ENCODE results near the gene MS4A2.
A peak's percentile ranks its signal among the peaks of the same experiment; 100 is the strongest.
"Not testable (repeated sequence)": the region's sequence is repeated elsewhere in the genome, so short reads cannot be mapped to it uniquely, and the experiment has no call there.

MS4A2 gene

DNA sequence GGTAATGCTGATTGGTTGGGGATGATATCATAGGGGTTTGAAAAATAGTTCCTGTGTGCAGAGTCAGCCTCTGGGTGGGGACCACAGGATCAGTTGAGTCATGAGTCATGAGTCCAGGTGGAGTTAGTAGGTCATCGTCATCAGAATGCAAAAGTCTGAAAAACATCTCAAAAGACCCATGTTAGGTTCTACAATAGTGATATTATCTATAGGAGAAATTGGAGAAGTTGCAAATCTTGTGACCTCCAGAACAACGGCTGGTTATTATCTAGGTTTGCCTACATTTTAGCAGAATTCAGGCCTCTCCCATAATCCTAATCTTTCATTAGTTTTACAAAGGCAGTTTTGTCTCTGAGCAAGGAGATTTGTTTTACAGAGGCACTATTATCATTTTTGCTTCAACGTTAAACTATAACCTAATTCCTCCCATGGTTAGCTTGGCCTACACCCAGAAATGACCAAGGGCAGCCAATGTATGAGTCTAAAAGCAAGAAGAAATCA lies 38.9 kb downstream of the MS4A2 start:
- Histone ChIP-seq H3K4me1 (ENCODE audit: control insufficient read depth, insufficient read depth, low read length) (no peaks in the 10 kb centered on the region), H3K9me3 (ENCODE audit: control insufficient read depth, low read length) (no peaks in the 10 kb centered on the region), H3K27me3 (replicated peaks; ENCODE audit: control insufficient read depth, insufficient read depth, low read length) (no peaks in the 10 kb centered on the region), H3K36me3 (ENCODE audit: control insufficient read depth, insufficient read depth, low read length, severe bottlenecking) (no peaks in the 10 kb centered on the region), H3K9ac (ENCODE audit: low read length) (no peak overlapping the region), H3K4me3 (ENCODE audit: low read length) (no peak overlapping the region)
- no peak for DNase-seq (ENCODE audit: low read depth)

DNA sequence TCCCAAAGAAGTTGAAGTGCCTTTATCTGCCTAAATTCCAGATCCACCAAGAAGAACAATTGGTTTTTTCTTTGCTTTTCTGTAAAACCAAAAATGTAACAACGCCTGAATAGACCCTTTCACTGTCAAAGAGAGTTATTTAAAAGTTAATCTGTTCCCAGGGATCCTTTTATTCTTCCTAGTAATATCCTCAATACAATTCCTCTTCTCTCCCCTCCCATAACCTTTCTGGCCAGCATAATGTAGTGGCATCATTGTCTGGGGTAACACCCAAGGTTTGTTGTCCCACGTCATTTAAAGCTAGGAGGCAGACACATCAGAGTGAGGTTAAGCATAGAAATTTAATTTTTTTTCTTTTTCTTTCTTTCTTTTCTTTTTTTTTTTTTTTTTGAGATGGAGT lies 39.9 kb downstream of the MS4A2 start:
- Histone ChIP-seq H3K36me3 (ENCODE audit: control insufficient read depth, insufficient read depth, low read length, severe bottlenecking) (no peaks in the 10 kb centered on the region), H3K9me3 (ENCODE audit: control insufficient read depth, low read length) (no peaks in the 10 kb centered on the region), H3K9ac (ENCODE audit: low read length) (no peak overlapping the region), H3K4me3 (ENCODE audit: low read length) (no peak overlapping the region), H3K4me1 (ENCODE audit: control insufficient read depth, insufficient read depth, low read length) (no peaks in the 10 kb centered on the region), H3K27me3 (replicated peaks; ENCODE audit: control insufficient read depth, insufficient read depth, low read length) (no peaks in the 10 kb centered on the region)
- DNase-seq (ENCODE audit: low read depth) = no peak

DNA sequence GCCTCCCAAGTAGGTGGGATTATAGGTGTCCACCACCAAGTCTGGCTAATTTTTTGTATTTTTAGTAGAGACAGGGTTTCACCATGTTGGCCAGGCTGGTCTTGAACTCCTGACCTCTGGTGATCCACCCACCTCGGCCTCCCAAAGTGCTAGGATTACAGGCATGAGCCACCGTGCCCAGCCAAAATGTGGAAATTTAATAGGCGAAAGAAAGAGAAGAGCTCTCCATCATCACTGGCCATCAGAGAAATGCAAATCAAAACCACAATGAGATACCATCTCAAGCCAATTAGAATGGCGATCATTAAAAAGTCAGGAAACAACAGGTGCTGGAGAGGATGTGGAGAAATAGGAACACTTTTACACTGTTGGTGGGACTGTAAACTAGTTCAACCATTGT lies 40.4 kb downstream of the MS4A2 start:
- not testable (repeated sequence) for H3K4me3 ChIP-seq (ENCODE audit: low read length); H3K27me3 ChIP-seq (replicated peaks; ENCODE audit: control insufficient read depth, insufficient read depth, low read length); DNase-seq (ENCODE audit: low read depth); H3K9me3 ChIP-seq (ENCODE audit: control insufficient read depth, low read length); H3K4me1 ChIP-seq (ENCODE audit: control insufficient read depth, insufficient read depth, low read length); H3K9ac ChIP-seq (ENCODE audit: low read length); H3K36me3 ChIP-seq (ENCODE audit: control insufficient read depth, insufficient read depth, low read length, severe bottlenecking)

DNA sequence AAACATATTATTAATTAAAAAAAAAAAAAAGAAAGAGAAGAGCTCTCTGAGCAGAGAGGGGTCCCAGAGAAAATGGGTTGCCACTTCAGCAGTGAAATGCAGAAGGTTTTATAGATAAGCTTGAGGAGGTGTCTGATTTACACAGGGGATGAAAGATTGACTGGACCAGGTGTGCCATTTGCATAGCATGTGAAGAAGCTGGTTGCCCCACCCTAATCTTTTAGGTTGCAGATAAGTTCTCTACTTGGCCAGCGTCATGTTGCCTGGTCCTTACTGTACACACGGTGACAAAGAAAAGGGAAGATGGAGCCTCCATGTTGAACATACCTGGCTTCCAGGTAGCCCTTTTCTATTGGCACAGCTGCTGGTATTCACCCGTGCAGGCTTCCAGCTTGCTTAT lies 41.4 kb downstream of the MS4A2 start:
- DNase-seq (ENCODE audit: low read depth) = no peak
- no peak overlapping the region for H3K4me3 ChIP-seq (ENCODE audit: low read length)
- H3K9me3 ChIP-seq (ENCODE audit: control insufficient read depth, low read length) = no peaks in the 10 kb centered on the region
- no peaks in the 10 kb centered on the region for H3K36me3 ChIP-seq (ENCODE audit: control insufficient read depth, insufficient read depth, low read length, severe bottlenecking)
- H3K9ac ChIP-seq (ENCODE audit: low read length) = no peak overlapping the region
- H3K4me1 ChIP-seq (ENCODE audit: control insufficient read depth, insufficient read depth, low read length) = no peaks in the 10 kb centered on the region
- H3K27me3 ChIP-seq (replicated peaks; ENCODE audit: control insufficient read depth, insufficient read depth, low read length) = no peaks in the 10 kb centered on the region

DNA sequence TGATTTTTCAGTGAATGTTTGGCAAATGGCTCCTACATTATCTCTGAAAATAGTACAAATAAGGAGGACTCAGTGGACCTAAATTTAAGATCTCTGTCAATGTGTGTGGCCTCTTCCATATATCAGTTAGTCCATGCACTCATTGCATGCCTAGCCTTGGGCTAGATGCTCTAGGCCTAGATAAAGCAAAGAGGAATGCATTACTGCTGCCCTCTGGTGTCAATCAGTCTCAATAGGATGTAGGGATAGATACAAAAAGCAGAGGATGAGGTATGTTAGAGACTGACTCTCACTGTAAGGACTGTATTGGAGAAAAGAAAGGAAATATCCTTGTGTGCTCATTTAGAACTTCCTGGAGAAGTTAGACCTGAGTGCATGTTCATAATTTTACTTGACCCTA lies 42.0 kb downstream of the MS4A2 start:
- Histone ChIP-seq H3K9me3 (ENCODE audit: control insufficient read depth, low read length) (no peaks in the 10 kb centered on the region), H3K9ac (ENCODE audit: low read length) (no peak overlapping the region), H3K27me3 (replicated peaks; ENCODE audit: control insufficient read depth, insufficient read depth, low read length) (no peaks in the 10 kb centered on the region), H3K4me1 (ENCODE audit: control insufficient read depth, insufficient read depth, low read length) (no peaks in the 10 kb centered on the region), H3K4me3 (ENCODE audit: low read length) (no peak overlapping the region), H3K36me3 (ENCODE audit: control insufficient read depth, insufficient read depth, low read length, severe bottlenecking) (no peaks in the 10 kb centered on the region)
- DNase-seq (ENCODE audit: low read depth) = peak; percentile 1

DNA sequence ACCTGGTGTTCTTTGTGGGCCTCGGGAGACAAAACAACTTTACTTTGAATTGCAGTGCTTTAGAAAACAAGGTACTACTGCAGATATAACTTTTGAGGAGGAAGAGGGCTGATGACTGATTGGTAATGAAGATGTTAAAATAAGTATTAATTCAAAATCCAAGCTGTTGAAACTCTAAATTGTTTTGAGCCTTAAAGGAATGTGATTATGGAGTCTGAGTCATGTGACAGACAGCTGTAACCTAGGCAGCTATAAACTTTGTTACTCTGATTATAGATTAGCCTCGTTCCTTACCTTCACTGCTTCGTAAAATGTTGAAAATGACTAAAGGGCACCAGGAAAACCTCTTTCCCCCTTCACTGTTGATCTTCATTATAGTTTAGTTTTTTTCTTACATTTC lies 43.4 kb downstream of the MS4A2 start:
- Histone ChIP-seq H3K4me3 (ENCODE audit: low read length) (no peak overlapping the region), H3K9me3 (ENCODE audit: control insufficient read depth, low read length) (peaks cover 4% of the 10 kb centered on the region), H3K27me3 (replicated peaks; ENCODE audit: control insufficient read depth, insufficient read depth, low read length) (no peaks in the 10 kb centered on the region), H3K4me1 (ENCODE audit: control insufficient read depth, insufficient read depth, low read length) (no peaks in the 10 kb centered on the region), H3K36me3 (ENCODE audit: control insufficient read depth, insufficient read depth, low read length, severe bottlenecking) (no peaks in the 10 kb centered on the region), H3K9ac (ENCODE audit: low read length) (no peak overlapping the region)
- DNase-seq (ENCODE audit: low read depth) = no peak

DNA sequence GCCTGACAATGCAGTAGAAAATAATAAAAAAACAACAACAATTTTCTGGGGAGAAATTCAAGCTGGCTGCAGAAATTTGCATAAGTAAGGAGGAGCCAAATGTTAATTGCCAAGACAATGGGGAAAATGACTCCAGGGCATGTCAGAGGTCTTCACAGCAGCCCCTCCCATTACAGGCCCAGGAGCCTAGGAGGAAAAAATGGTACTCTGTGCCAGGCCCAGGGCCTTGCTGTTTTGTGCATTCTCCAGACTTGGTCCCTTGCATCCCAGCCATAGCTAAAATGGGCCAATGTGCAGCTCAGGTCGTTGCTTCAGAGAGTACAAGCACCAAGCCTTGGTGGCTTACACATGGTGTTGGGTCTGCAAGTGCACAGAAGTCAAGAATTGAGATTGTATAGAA lies 45.5 kb downstream of the MS4A2 start:
- Histone ChIP-seq H3K9me3 (ENCODE audit: control insufficient read depth, low read length) (peaks cover 10% of the 10 kb centered on the region), H3K36me3 (ENCODE audit: control insufficient read depth, insufficient read depth, low read length, severe bottlenecking) (no peaks in the 10 kb centered on the region), H3K9ac (ENCODE audit: low read length) (no peak overlapping the region), H3K27me3 (replicated peaks; ENCODE audit: control insufficient read depth, insufficient read depth, low read length) (no peaks in the 10 kb centered on the region), H3K4me3 (ENCODE audit: low read length) (no peak overlapping the region), H3K4me1 (ENCODE audit: control insufficient read depth, insufficient read depth, low read length) (no peaks in the 10 kb centered on the region)
- DNase-seq (ENCODE audit: low read depth) = no peak

DNA sequence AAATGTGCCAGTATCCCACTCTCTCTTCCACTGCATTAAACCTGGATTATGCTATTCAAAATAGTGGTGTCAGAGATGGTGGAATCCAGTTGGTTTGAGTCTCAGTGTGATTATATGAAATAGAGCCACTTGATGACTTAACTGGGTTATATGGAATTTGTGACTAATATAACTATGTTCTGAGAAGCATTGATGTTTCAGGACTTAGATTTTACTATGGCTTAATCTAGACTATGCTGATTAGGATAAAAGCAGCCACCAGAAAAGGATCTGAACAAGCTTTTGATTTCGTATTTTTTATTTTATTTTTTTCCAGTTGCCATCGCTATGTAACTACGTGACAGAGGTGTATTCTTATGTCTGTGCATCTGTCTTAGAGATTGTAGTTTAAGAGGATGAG lies 55.3 kb downstream of the MS4A2 start:
- no peak overlapping the region for H3K4me3 ChIP-seq (ENCODE audit: low read length)
- no peaks in the 10 kb centered on the region for H3K36me3 ChIP-seq (ENCODE audit: control insufficient read depth, insufficient read depth, low read length, severe bottlenecking)
- no peaks in the 10 kb centered on the region for H3K27me3 ChIP-seq (replicated peaks; ENCODE audit: control insufficient read depth, insufficient read depth, low read length)
- H3K9ac ChIP-seq (ENCODE audit: low read length) = no peak overlapping the region
- H3K4me1 ChIP-seq (ENCODE audit: control insufficient read depth, insufficient read depth, low read length) = no peaks in the 10 kb centered on the region
- DNase-seq (ENCODE audit: low read depth) = no peak
- no peaks in the 10 kb centered on the region for H3K9me3 ChIP-seq (ENCODE audit: control insufficient read depth, low read length)

DNA sequence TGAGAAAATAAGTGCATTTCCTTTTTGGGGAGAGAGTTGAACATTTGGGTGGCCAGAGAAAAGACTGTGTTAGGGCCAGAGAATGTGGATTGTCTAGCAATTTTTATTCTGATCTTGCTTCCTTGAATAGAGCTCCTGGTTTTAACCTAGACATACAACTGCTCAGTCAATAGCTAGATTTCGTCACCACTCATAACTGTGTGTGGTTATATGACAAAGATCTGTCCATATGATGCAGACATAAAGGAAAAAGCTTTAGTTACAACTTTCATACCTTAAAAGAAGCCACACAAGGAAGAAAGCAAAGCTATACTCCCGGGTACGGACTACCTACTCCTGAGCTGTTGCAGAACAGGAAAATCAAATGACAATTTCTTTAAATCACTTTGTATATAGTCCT lies 57.2 kb downstream of the MS4A2 start:
- no peaks in the 10 kb centered on the region for H3K36me3 ChIP-seq (ENCODE audit: control insufficient read depth, insufficient read depth, low read length, severe bottlenecking)
- no peaks in the 10 kb centered on the region for H3K9me3 ChIP-seq (ENCODE audit: control insufficient read depth, low read length)
- H3K4me3 ChIP-seq (ENCODE audit: low read length) = no peak overlapping the region
- no peak overlapping the region for H3K9ac ChIP-seq (ENCODE audit: low read length)
- DNase-seq (ENCODE audit: low read depth) = no peak
- no peaks in the 10 kb centered on the region for H3K27me3 ChIP-seq (replicated peaks; ENCODE audit: control insufficient read depth, insufficient read depth, low read length)
- no peaks in the 10 kb centered on the region for H3K4me1 ChIP-seq (ENCODE audit: control insufficient read depth, insufficient read depth, low read length)
